Measurements from ENCODE around the gene AOPEP.

The AOPEP gene

GRCh38 chr9:94881454-94881853 lies 155.0 kb downstream of the AOPEP start:
- H3K9me3 ChIP-seq (ENCODE audit: control insufficient read depth in 5 of 5, low read length in 5 of 5): no peaks in the 10 kb centered on the region
- no peaks in the 10 kb centered on the region for H3K36me3 ChIP-seq (ENCODE audit: control insufficient read depth in 5 of 5, insufficient read depth in 5 of 5, low read length in 5 of 5)
- no peak overlapping the region for H3K9ac ChIP-seq (ENCODE audit: low read length in 5 of 5)
- H3K4me1 ChIP-seq (ENCODE audit: control insufficient read depth in 5 of 5, insufficient read depth in 5 of 5, low read length in 5 of 5): peaks cover 0 to 15% (median 9%) of the 10 kb centered on the region in 5 donors
- H3K27me3 ChIP-seq (ENCODE audit: control insufficient read depth in 5 of 5, insufficient read depth in 4 of 5, low read length in 5 of 5): no peaks in the 10 kb centered on the region
- H3K27ac ChIP-seq (ENCODE audit: low read depth, low read length): no peak overlapping the region
- H3K4me3 ChIP-seq (ENCODE audit: low read depth in 1 of 5, low read length in 5 of 5): no peak overlapping the region

- H3K9me3 ChIP-seq (ENCODE audit: control insufficient read depth in 5 of 5, low read length in 5 of 5): no peaks in the 10 kb centered on the region
- no peak overlapping the region for H3K4me3 ChIP-seq (ENCODE audit: low read depth in 1 of 5, low read length in 5 of 5)
- H3K4me1 ChIP-seq (ENCODE audit: control insufficient read depth in 5 of 5, insufficient read depth in 5 of 5, low read length in 5 of 5): peaks cover 0 to 15% (median 9%) of the 10 kb centered on the region in 5 donors
- H3K36me3 ChIP-seq (ENCODE audit: control insufficient read depth in 5 of 5, insufficient read depth in 5 of 5, low read length in 5 of 5): no peaks in the 10 kb centered on the region
- H3K27ac ChIP-seq (ENCODE audit: low read depth, low read length): no peak overlapping the region
- no peak overlapping the region for H3K9ac ChIP-seq (ENCODE audit: low read length in 5 of 5)
- no peaks in the 10 kb centered on the region for H3K27me3 ChIP-seq (ENCODE audit: control insufficient read depth in 5 of 5, insufficient read depth in 4 of 5, low read length in 5 of 5)
Observed at GRCh38 chr9:94881940-94882339, 155.4 kb downstream of the AOPEP start.

- Histone ChIP-seq H3K4me1 (ENCODE audit: control insufficient read depth in 5 of 5, insufficient read depth in 5 of 5, low read length in 5 of 5) (peaks cover 0 to 20% (median 9%) of the 10 kb centered on the region in 5 donors), H3K9me3 (ENCODE audit: control insufficient read depth in 5 of 5, low read length in 5 of 5) (no peaks in the 10 kb centered on the region), H3K27ac (ENCODE audit: low read depth, low read length) (no peak overlapping the region)
Observed at GRCh38 chr9:94882966-94883641, 156.6 kb downstream of the AOPEP start.

GRCh38 chr9:94885854-94886447 lies 159.5 kb downstream of the AOPEP start:
- Histone ChIP-seq H3K36me3 (ENCODE audit: control insufficient read depth in 5 of 5, insufficient read depth in 5 of 5, low read length in 5 of 5) (peaks cover 0 to 3% (median 0%) of the 10 kb centered on the region in 5 donors), H3K9me3 (ENCODE audit: control insufficient read depth in 5 of 5, low read length in 5 of 5) (peaks cover 0 to 3% (median 2%) of the 10 kb centered on the region in 5 donors), H3K27ac (ENCODE audit: low read depth, low read length) (no peak overlapping the region), H3K9ac (ENCODE audit: low read length in 5 of 5) (no peak overlapping the region), H3K4me3 (ENCODE audit: low read depth in 1 of 5, low read length in 5 of 5) (no peak overlapping the region), H3K27me3 (ENCODE audit: control insufficient read depth in 5 of 5, insufficient read depth in 4 of 5, low read length in 5 of 5) (no peaks in the 10 kb centered on the region), H3K4me1 (ENCODE audit: control insufficient read depth in 5 of 5, insufficient read depth in 5 of 5, low read length in 5 of 5) (peaks cover 0 to 18% (median 7%) of the 10 kb centered on the region in 5 donors)

More at GRCh38 chr9:94882966-94883641, 156.6 kb downstream of the AOPEP start:
- Histone ChIP-seq H3K27me3 (ENCODE audit: control insufficient read depth in 5 of 5, insufficient read depth in 4 of 5, low read length in 5 of 5) (no peaks in the 10 kb centered on the region), H3K4me3 (ENCODE audit: low read depth in 1 of 5, low read length in 5 of 5) (no peak overlapping the region), H3K9ac (ENCODE audit: low read length in 5 of 5) (no peak overlapping the region), H3K36me3 (ENCODE audit: control insufficient read depth in 5 of 5, insufficient read depth in 5 of 5, low read length in 5 of 5) (no peaks in the 10 kb centered on the region)

- Histone ChIP-seq H3K27ac (ENCODE audit: low read depth, low read length) (no peak overlapping the region), H3K36me3 (ENCODE audit: control insufficient read depth in 5 of 5, insufficient read depth in 5 of 5, low read length in 5 of 5) (peaks cover 0 to 5% (median 0%) of the 10 kb centered on the region in 5 donors), H3K9ac (ENCODE audit: low read length in 5 of 5) (no peak overlapping the region), H3K4me1 (ENCODE audit: control insufficient read depth in 5 of 5, insufficient read depth in 5 of 5, low read length in 5 of 5) (peaks cover 0 to 9% (median 7%) of the 10 kb centered on the region in 5 donors), H3K9me3 (ENCODE audit: control insufficient read depth in 5 of 5, low read length in 5 of 5) (peaks cover 0 to 8% (median 7%) of the 10 kb centered on the region in 5 donors), H3K27me3 (ENCODE audit: control insufficient read depth in 5 of 5, insufficient read depth in 4 of 5, low read length in 5 of 5) (no peaks in the 10 kb centered on the region), H3K4me3 (ENCODE audit: low read depth in 1 of 5, low read length in 5 of 5) (no peak overlapping the region)
Observed at GRCh38 chr9:94887721-94888120, 161.2 kb downstream of the AOPEP start.

GRCh38 chr9:94888775-94889174 lies 162.3 kb downstream of the AOPEP start:
- no peak overlapping the region for H3K27ac ChIP-seq (ENCODE audit: low read depth, low read length)
- H3K9me3 ChIP-seq (ENCODE audit: control insufficient read depth in 5 of 5, low read length in 5 of 5): peaks cover 0 to 8% (median 7%) of the 10 kb centered on the region in 5 donors
- H3K27me3 ChIP-seq (ENCODE audit: control insufficient read depth in 5 of 5, insufficient read depth in 4 of 5, low read length in 5 of 5): no peaks in the 10 kb centered on the region
- H3K36me3 ChIP-seq (ENCODE audit: control insufficient read depth in 5 of 5, insufficient read depth in 5 of 5, low read length in 5 of 5): peaks cover 0 to 5% (median 0%) of the 10 kb centered on the region in 5 donors
- H3K4me3 ChIP-seq (ENCODE audit: low read depth in 1 of 5, low read length in 5 of 5): no peak overlapping the region
- H3K4me1 ChIP-seq (ENCODE audit: control insufficient read depth in 5 of 5, insufficient read depth in 5 of 5, low read length in 5 of 5): peaks cover 0 to 5% (median 4%) of the 10 kb centered on the region in 5 donors
- no peak overlapping the region for H3K9ac ChIP-seq (ENCODE audit: low read length in 5 of 5)

GRCh38 chr9:94889628-94890027 lies 163.1 kb downstream of the AOPEP start:
- H3K4me1 ChIP-seq (ENCODE audit: control insufficient read depth in 5 of 5, insufficient read depth in 5 of 5, low read length in 5 of 5): peaks cover 0 to 5% (median 4%) of the 10 kb centered on the region in 5 donors
- peaks cover 0 to 5% (median 0%) of the 10 kb centered on the region in 5 donors for H3K36me3 ChIP-seq (ENCODE audit: control insufficient read depth in 5 of 5, insufficient read depth in 5 of 5, low read length in 5 of 5)
- no peak overlapping the region for H3K9ac ChIP-seq (ENCODE audit: low read length in 5 of 5)
- peaks cover 0 to 8% (median 7%) of the 10 kb centered on the region in 5 donors for H3K9me3 ChIP-seq (ENCODE audit: control insufficient read depth in 5 of 5, low read length in 5 of 5)
- H3K4me3 ChIP-seq (ENCODE audit: low read depth in 1 of 5, low read length in 5 of 5): no peak overlapping the region
- H3K27me3 ChIP-seq (ENCODE audit: control insufficient read depth in 5 of 5, insufficient read depth in 4 of 5, low read length in 5 of 5): no peaks in the 10 kb centered on the region
- H3K27ac ChIP-seq (ENCODE audit: low read depth, low read length): no peak overlapping the region

GRCh38 chr9:94891183-94891582 lies 164.7 kb downstream of the AOPEP start:
- Histone ChIP-seq H3K4me3 (ENCODE audit: low read depth in 1 of 5, low read length in 5 of 5) (no peak overlapping the region), H3K36me3 (ENCODE audit: control insufficient read depth in 5 of 5, insufficient read depth in 5 of 5, low read length in 5 of 5) (peaks cover 0 to 5% (median 0%) of the 10 kb centered on the region in 5 donors)

GRCh38 chr9:94892675-94893074 lies 166.2 kb downstream of the AOPEP start:
- Histone ChIP-seq H3K9ac (ENCODE audit: low read length in 5 of 5) (no peak overlapping the region), H3K9me3 (ENCODE audit: control insufficient read depth in 5 of 5, low read length in 5 of 5) (peaks cover 0 to 8% (median 7%) of the 10 kb centered on the region in 5 donors), H3K27me3 (ENCODE audit: control insufficient read depth in 5 of 5, insufficient read depth in 4 of 5, low read length in 5 of 5) (no peaks in the 10 kb centered on the region)

More at GRCh38 chr9:94891183-94891582, 164.7 kb downstream of the AOPEP start:
- H3K27ac ChIP-seq (ENCODE audit: low read depth, low read length): no peak overlapping the region
- H3K27me3 ChIP-seq (ENCODE audit: control insufficient read depth in 5 of 5, insufficient read depth in 4 of 5, low read length in 5 of 5): no peaks in the 10 kb centered on the region
- H3K9me3 ChIP-seq (ENCODE audit: control insufficient read depth in 5 of 5, low read length in 5 of 5): peaks cover 0 to 8% (median 7%) of the 10 kb centered on the region in 5 donors
- H3K4me1 ChIP-seq (ENCODE audit: control insufficient read depth in 5 of 5, insufficient read depth in 5 of 5, low read length in 5 of 5): peaks cover 0 to 5% (median 0%) of the 10 kb centered on the region in 5 donors
- no peak overlapping the region for H3K9ac ChIP-seq (ENCODE audit: low read length in 5 of 5)

GRCh38 chr9:94894094-94894699 lies 167.7 kb downstream of the AOPEP start:
- Histone ChIP-seq H3K9ac (ENCODE audit: low read length in 5 of 5) (no peak overlapping the region), H3K36me3 (ENCODE audit: control insufficient read depth in 5 of 5, insufficient read depth in 5 of 5, low read length in 5 of 5) (peaks cover 0 to 5% (median 0%) of the 10 kb centered on the region in 5 donors), H3K27ac (ENCODE audit: low read depth, low read length) (no peak overlapping the region), H3K4me3 (ENCODE audit: low read depth in 1 of 5, low read length in 5 of 5) (no peak overlapping the region), H3K9me3 (ENCODE audit: control insufficient read depth in 5 of 5, low read length in 5 of 5) (peaks cover 0 to 8% (median 7%) of the 10 kb centered on the region in 5 donors), H3K27me3 (ENCODE audit: control insufficient read depth in 5 of 5, insufficient read depth in 4 of 5, low read length in 5 of 5) (no peaks in the 10 kb centered on the region), H3K4me1 (ENCODE audit: control insufficient read depth in 5 of 5, insufficient read depth in 5 of 5, low read length in 5 of 5) (no peaks in the 10 kb centered on the region)

More at GRCh38 chr9:94892675-94893074, 166.2 kb downstream of the AOPEP start:
- H3K4me1 ChIP-seq (ENCODE audit: control insufficient read depth in 5 of 5, insufficient read depth in 5 of 5, low read length in 5 of 5): peaks cover 0 to 2% (median 0%) of the 10 kb centered on the region in 5 donors
- no peak overlapping the region for H3K4me3 ChIP-seq (ENCODE audit: low read depth in 1 of 5, low read length in 5 of 5)
- peaks cover 0 to 5% (median 0%) of the 10 kb centered on the region in 5 donors for H3K36me3 ChIP-seq (ENCODE audit: control insufficient read depth in 5 of 5, insufficient read depth in 5 of 5, low read length in 5 of 5)
- no peak overlapping the region for H3K27ac ChIP-seq (ENCODE audit: low read depth, low read length)

All from subcutaneous abdominal adipose tissue (tissue), 5 donors.